Smooth muscle cell (in vitro differentiated cells): ENCODE data around the gene PLPPR5. TPM values are rescaled to one million over a fixed set of nuclear protein-coding genes. Genes with fewer than 3 reads are reported as not detected.

Experiments used
- DNase-seq: peaks from one replicate; lab custom pipeline; 2025; ENCODE audit not compliant: unreplicated experiment; lab: John Stamatoyannopoulos, UW
- H2AFZ ChIP-seq: fragments of 200-600 bp; sonication (generic); 2 replicates; pipeline ENCODE4 v1.6.0; 2016; ENCODE audit warnings: antibody characterized with exemption, low read depth, mild to moderate bottlenecking
- H3F3A ChIP-seq: fragments of 200-600 bp; sonication (generic); 2 replicates; pipeline ENCODE4 v1.6.0; 2017; ENCODE audit warnings: antibody characterized with exemption, low read depth
- H3K27ac ChIP-seq: fragments of 200-600 bp; sonication (generic); 2 replicates; pipeline ENCODE4 v1.5.1; 2016; ENCODE audit warnings: low read depth, mild to moderate bottlenecking
- H3K27me3 ChIP-seq: fragments of 200-600 bp; sonication (generic); 2 replicates; pipeline ENCODE4 v1.6.1; 2016; ENCODE audit warnings: low read depth, mild to moderate bottlenecking
- H3K36me3 ChIP-seq: fragments of 200-600 bp; sonication (generic); 2 replicates; pipeline ENCODE4 v1.5.1; 2016; ENCODE audit warnings: low read depth
- H3K4me1 ChIP-seq: fragments of 200-600 bp; sonication (generic); 2 replicates; pipeline ENCODE4 v1.5.1; 2016; ENCODE audit warnings: low read depth
- H3K4me2 ChIP-seq: fragments of 200-600 bp; sonication (generic); 2 replicates; pipeline ENCODE4 v1.6.0; 2016; ENCODE audit warnings: mild to moderate bottlenecking
- H3K4me3 ChIP-seq: fragments of 200-600 bp; sonication (generic); 2 replicates; pipeline ENCODE4 v1.5.1; 2016; ENCODE audit warnings: mild to moderate bottlenecking
- H3K79me2 ChIP-seq: fragments of 200-600 bp; sonication (generic); 2 replicates; pipeline ENCODE4 v1.6.0; 2016; ENCODE audit warnings: low read depth, mild to moderate bottlenecking
- H3K9ac ChIP-seq: fragments of 200-600 bp; sonication (generic); 2 replicates; pipeline ENCODE4 v1.6.0; 2016; ENCODE audit warnings: low read depth
- H3K9me3 ChIP-seq: fragments of 200-600 bp; sonication (generic); replicated peaks from 2 replicates; pipeline ENCODE4 v1.5.1; 2016; ENCODE audit warnings: low read depth
- H4K20me1 ChIP-seq: fragments of 200-600 bp; sonication (generic); 2 replicates; pipeline ENCODE4 v1.6.0; 2016; ENCODE audit warnings: low read depth
- WGBS: methylation state at CpG from one replicate; pipeline ENCODE4 v1.1.7; 2016; ENCODE audit warnings: low lambda C conversion rate; 5-methylcytosine and 5-hydroxymethylcytosine counted together
- polyA plus RNA-seq: library from polyadenylated mRNA; unstranded; fragments of >200 nt; fragmentation: Nextera tagmentation; extraction: Ambion mirVana; gene quantifications from 2 replicates; pipeline ENCODE4 v1.2.1, GENCODE V29; 2016
- total RNA-seq: library from RNA; depleted of rRNA; stranded (reverse); fragments of >200 nt; gene quantifications from 2 replicates; pipeline ENCODE4 v1.2.3, GENCODE V29; 2014
- TF ChIP-seq, protein P1 (sequence below): fragments of 200-600 bp; sonication (generic); IDR thresholded peaks from 2 replicates; pipeline ENCODE4 v1.5.1; 2017; ENCODE audit warnings: borderline replicate concordance, mild to moderate bottlenecking, antibody characterized with exemption; ENCODE audit not compliant: insufficient read depth, poor library complexity, severe bottlenecking

The PLPPR5 gene
- total and polyA plus RNA-seq, 2 experiments from 2014 or later: 0.18 to 0.34 TPM

DNA sequence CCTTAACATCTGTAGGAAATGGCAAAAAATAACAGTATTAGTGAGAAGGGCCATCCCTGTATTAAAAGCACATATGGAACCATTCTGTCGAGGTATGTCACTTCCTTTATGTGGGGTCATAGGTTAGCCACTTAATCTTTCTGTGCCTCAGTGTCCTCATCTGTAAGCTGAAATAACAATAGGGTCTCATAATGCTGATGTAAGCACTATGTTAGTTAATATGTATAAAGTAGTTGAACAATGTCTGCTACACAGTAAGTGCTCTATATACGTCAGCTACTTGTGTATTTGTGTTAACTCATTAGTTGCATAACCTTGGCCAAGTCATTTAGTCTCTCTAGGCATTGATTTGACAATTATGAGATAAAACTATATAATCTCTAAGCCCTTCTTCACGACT, 11.8 kb downstream of the PLPPR5 start:
- Histone ChIP-seq H4K20me1 (no peaks in the 10 kb centered on the region), H2AFZ (no peak overlapping the region), H3K27me3 (no peaks in the 10 kb centered on the region), H3K9me3 (no peaks in the 10 kb centered on the region), H3K36me3 (no peaks in the 10 kb centered on the region), H3K79me2 (no peaks in the 10 kb centered on the region), H3K4me3 (no peak overlapping the region), H3K4me1 (no peaks in the 10 kb centered on the region), H3K27ac (no peak overlapping the region), H3K4me2 (no peak overlapping the region), H3K9ac (no peak overlapping the region), H3F3A (peaks cover 11% of the 10 kb centered on the region)
- DNase-seq: no peak
- 83% methylated on average over 3 of the region's 3 CpGs for WGBS
- TF ChIP-seq, protein P1, sequence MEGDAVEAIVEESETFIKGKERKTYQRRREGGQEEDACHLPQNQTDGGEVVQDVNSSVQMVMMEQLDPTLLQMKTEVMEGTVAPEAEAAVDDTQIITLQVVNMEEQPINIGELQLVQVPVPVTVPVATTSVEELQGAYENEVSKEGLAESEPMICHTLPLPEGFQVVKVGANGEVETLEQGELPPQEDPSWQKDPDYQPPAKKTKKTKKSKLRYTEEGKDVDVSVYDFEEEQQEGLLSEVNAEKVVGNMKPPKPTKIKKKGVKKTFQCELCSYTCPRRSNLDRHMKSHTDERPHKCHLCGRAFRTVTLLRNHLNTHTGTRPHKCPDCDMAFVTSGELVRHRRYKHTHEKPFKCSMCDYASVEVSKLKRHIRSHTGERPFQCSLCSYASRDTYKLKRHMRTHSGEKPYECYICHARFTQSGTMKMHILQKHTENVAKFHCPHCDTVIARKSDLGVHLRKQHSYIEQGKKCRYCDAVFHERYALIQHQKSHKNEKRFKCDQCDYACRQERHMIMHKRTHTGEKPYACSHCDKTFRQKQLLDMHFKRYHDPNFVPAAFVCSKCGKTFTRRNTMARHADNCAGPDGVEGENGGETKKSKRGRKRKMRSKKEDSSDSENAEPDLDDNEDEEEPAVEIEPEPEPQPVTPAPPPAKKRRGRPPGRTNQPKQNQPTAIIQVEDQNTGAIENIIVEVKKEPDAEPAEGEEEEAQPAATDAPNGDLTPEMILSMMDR: no peak

DNA sequence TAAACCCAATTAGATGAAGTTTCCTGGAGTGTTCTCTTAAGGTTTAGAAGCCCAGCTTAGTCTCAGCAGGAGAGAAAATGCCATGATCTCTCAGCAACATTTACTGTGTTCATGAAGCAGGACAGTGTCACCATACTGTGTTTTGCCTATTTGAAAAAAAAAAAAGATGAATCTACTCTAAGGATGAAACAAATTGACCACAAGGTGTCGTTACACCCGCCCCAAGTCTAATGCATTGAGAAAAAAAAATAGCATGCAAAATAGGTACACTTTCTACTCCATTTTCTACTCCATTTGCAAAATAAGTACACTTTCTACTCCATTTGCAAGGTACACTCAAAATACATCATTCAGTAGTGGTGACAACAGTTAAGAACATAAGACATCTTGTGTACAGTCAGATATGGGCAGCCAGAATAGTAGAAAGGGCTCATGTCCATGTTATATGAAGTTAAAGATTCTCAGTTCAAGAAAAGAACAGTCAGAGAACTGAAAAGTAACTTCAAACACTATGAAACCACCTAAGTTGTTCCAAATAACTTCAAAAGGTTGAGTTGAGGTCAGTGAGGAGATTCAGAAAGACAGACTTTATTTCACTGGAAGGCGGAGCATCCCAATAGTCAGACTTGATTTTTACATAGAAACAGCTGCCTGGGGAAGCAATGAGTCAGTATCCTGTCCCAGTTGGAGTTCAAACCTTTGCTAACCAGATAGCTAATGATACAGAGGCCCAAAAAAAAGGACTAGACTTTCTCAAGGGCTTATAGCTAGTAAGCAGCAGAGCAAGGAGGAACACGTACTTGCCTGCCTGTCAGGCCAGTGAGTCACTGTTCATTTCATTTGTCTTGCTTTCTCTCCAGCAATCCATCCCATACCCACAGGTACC, 13.3 kb downstream of the PLPPR5 start:
- Histone ChIP-seq H3K9me3 (no peaks in the 10 kb centered on the region), H3K4me3 (no peak overlapping the region), H4K20me1 (no peaks in the 10 kb centered on the region), H2AFZ (peak overlapping the region; percentile 11), H3K36me3 (no peaks in the 10 kb centered on the region), H3K79me2 (no peaks in the 10 kb centered on the region), H3K4me2 (peak overlapping the region; percentile 1), H3K27ac (peak overlapping the region; percentile 67), H3F3A (peaks cover 11% of the 10 kb centered on the region), H3K9ac (no peak overlapping the region), H3K4me1 (no peaks in the 10 kb centered on the region), H3K27me3 (no peaks in the 10 kb centered on the region)
- TF ChIP-seq, protein P1: peak; percentile 39
- WGBS: 39% methylated on average over 4 of the region's 4 CpGs
- DNase-seq: no peak

DNA sequence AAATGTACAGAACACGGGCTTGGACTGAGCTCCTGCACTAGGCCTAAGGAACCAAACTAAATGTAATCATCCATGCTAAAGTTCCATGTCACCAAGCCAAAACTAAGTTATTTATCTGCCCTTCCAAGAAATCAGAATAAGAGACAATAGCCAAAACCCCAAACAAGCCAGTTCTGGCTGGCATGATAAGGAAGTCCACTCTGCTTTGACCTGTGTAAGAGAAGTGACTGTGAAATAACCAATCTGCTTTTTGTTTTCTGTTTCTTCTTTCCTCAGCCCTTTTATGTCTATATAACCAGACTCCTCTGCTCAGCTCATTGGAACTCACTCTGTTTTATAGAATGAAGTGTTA, 15.1 kb downstream of the PLPPR5 start:
- no peak overlapping the region for H3K4me2 ChIP-seq
- H3K9me3 ChIP-seq: no peaks in the 10 kb centered on the region
- H3K27ac ChIP-seq: no peak overlapping the region
- H2AFZ ChIP-seq: peak overlapping the region; percentile 50
- 89% methylated on average over 1 of the region's 1 CpG for whole genome bisulfite sequencing
- no peaks in the 10 kb centered on the region for H3K4me1 ChIP-seq
- H3K79me2 ChIP-seq: no peaks in the 10 kb centered on the region
- no peaks in the 10 kb centered on the region for H4K20me1 ChIP-seq
- H3K4me3 ChIP-seq: no peak overlapping the region
- peaks cover 11% of the 10 kb centered on the region for H3F3A ChIP-seq
- H3K9ac ChIP-seq: no peak overlapping the region
- TF ChIP-seq, protein P1: no peak
- DNase-seq: no peak
- H3K36me3 ChIP-seq: no peaks in the 10 kb centered on the region
- H3K27me3 ChIP-seq: no peaks in the 10 kb centered on the region
